Ishikawa (cell line): Measurements from ENCODE around the gene CAMK2D.

Source experiments
- CEBPB ChIP-seq: IDR thresholded peaks from 2 replicates; pipeline ENCODE4 v1.6.1; 2012
- CREB1 ChIP-seq: IDR thresholded peaks from 2 replicates; pipeline ENCODE4 v1.6.1; 2012; ENCODE audit warnings: low read depth
- EGR1 ChIP-seq: IDR thresholded peaks from 2 replicates; pipeline ENCODE4 v1.6.1; 2012
- EP300 ChIP-seq: IDR thresholded peaks from 2 replicates; pipeline ENCODE4 v1.6.1; 2012; ENCODE audit warnings: borderline replicate concordance
- FOXM1 ChIP-seq: IDR thresholded peaks from 2 replicates; pipeline ENCODE4 v1.6.1; 2012; ENCODE audit warnings: low read depth, borderline replicate concordance
- NFIC ChIP-seq: IDR thresholded peaks from 2 replicates; pipeline ENCODE4 v1.6.1; 2012
- RAD21 ChIP-seq: IDR thresholded peaks from 2 replicates; pipeline ENCODE4 v1.6.1; 2012; ENCODE audit warnings: low read depth
- TAF1 ChIP-seq: IDR thresholded peaks from 2 replicates; pipeline ENCODE4 v1.6.1; 2012; ENCODE audit warnings: low read depth, mild to moderate bottlenecking
- TCF12 ChIP-seq: IDR thresholded peaks from 2 replicates; pipeline ENCODE4 v1.6.1; 2012; ENCODE audit warnings: low read depth
- TEAD4 ChIP-seq: IDR thresholded peaks from 2 replicates; pipeline ENCODE4 v1.6.1; 2012
- YY1 ChIP-seq: IDR thresholded peaks from 2 replicates; pipeline ENCODE4 v1.6.1; 2012; ENCODE audit warnings: low read depth
- ZBTB7A ChIP-seq: IDR thresholded peaks from 2 replicates; pipeline ENCODE4 v1.6.1; 2012; ENCODE audit warnings: low read depth
- TF ChIP-seq, protein P1 (sequence below): IDR thresholded peaks from 2 replicates; pipeline ENCODE4 v1.6.1; 2012
- TF ChIP-seq, protein P2 (sequence below): IDR thresholded peaks from 2 replicates; pipeline ENCODE4 v1.6.1; 2012; ENCODE audit warnings: low read depth, mild to moderate bottlenecking
- TF ChIP-seq, protein P3 (sequence below): IDR thresholded peaks from 2 replicates; pipeline ENCODE4 v1.6.1; 2012

The CAMK2D gene

DNA sequence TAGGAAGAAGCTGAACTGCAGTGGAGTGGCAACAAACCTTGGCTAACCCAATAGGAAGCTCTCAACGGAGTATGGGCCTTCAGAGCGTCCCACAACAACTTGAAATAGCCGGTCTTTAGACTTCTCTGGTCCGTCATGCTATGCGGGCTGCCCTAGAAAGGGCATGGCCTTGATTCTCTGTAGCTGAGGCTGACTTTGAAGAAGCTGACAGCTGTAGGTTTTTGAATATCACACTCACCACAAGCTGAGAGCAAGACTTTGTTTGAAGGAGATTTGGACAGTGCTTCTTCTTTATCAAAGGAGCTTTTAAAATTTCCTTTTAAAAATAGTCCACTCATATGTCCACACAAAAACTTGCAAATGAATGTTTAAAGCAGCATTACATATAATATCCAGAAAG, 322.9 kb downstream of the CAMK2D start:
- TF ChIP-seq CEBPB (no peak), NFIC (no peak), EGR1 (no peak), RAD21 (no peak), CREB1 (no peak), EP300 (no peak)
- TF ChIP-seq, protein P1, sequence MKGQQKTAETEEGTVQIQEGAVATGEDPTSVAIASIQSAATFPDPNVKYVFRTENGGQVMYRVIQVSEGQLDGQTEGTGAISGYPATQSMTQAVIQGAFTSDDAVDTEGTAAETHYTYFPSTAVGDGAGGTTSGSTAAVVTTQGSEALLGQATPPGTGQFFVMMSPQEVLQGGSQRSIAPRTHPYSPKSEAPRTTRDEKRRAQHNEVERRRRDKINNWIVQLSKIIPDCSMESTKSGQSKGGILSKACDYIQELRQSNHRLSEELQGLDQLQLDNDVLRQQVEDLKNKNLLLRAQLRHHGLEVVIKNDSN, result no peak
- TF ChIP-seq, protein P2, sequence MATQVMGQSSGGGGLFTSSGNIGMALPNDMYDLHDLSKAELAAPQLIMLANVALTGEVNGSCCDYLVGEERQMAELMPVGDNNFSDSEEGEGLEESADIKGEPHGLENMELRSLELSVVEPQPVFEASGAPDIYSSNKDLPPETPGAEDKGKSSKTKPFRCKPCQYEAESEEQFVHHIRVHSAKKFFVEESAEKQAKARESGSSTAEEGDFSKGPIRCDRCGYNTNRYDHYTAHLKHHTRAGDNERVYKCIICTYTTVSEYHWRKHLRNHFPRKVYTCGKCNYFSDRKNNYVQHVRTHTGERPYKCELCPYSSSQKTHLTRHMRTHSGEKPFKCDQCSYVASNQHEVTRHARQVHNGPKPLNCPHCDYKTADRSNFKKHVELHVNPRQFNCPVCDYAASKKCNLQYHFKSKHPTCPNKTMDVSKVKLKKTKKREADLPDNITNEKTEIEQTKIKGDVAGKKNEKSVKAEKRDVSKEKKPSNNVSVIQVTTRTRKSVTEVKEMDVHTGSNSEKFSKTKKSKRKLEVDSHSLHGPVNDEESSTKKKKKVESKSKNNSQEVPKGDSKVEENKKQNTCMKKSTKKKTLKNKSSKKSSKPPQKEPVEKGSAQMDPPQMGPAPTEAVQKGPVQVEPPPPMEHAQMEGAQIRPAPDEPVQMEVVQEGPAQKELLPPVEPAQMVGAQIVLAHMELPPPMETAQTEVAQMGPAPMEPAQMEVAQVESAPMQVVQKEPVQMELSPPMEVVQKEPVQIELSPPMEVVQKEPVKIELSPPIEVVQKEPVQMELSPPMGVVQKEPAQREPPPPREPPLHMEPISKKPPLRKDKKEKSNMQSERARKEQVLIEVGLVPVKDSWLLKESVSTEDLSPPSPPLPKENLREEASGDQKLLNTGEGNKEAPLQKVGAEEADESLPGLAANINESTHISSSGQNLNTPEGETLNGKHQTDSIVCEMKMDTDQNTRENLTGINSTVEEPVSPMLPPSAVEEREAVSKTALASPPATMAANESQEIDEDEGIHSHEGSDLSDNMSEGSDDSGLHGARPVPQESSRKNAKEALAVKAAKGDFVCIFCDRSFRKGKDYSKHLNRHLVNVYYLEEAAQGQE, result no peak

DNA sequence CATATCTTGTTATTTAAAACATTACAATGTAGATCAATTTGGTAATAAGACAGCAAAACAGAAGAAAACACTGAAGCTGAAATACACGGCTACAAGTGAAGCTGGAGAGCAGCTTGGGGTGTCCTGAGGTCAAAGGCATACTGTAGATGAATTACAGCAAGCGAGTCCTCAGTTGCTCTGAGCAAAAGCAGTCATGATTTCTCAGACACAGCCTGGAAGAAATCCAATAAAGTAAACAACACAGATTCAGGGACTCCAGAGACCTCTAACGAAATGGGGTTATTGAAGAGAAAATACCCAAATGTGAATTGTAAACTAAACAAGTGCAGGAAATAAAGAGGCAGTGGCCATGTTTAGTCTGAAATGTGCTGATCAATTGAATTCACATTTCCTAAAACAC, 324.4 kb downstream of the CAMK2D start:
- TF ChIP-seq YY1 (no peak), CEBPB (no peak), CREB1 (no peak), TAF1 (no peak), TCF12 (no peak), NFIC (no peak), FOXM1 (no peak), EGR1 (no peak), ZBTB7A (no peak), EP300 (no peak), RAD21 (no peak), TEAD4 (no peak)
- TF ChIP-seq, protein P1, result no peak
- TF ChIP-seq, protein P3, sequence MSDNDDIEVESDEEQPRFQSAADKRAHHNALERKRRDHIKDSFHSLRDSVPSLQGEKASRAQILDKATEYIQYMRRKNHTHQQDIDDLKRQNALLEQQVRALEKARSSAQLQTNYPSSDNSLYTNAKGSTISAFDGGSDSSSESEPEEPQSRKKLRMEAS, result no peak
- TF ChIP-seq, protein P2, result no peak

DNA sequence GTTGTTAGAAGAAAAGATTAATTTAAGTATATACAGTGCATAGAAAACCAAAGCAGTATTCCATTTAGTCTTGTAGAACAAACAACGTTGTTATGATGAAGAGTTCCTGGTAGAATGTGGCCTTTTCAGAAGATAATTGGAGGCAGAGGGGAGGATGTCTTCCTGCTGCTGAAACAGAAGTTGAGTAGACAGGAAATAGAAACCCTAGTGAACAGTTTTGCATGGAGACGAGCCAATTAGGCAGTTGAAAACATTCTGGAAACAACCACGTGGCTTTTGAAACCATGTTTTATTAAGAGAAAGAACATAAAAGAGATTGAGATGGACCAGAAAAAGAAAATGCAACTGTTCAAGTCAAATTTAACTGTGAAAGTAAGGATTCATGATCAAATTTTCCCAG, 325.2 kb downstream of the CAMK2D start:
- TF ChIP-seq CREB1, result no peak
- TF ChIP-seq EGR1, result no peak
- TF ChIP-seq TAF1, result no peak
- TF ChIP-seq TEAD4, result no peak
- TF ChIP-seq TCF12, result no peak
- TF ChIP-seq, protein P2, result no peak
- TF ChIP-seq, protein P3, result no peak
- no peak for TF ChIP-seq EP300
- no peak for TF ChIP-seq CEBPB
- no peak for TF ChIP-seq RAD21
- TF ChIP-seq, protein P1, result no peak
- TF ChIP-seq ZBTB7A, result no peak
- no peak for TF ChIP-seq NFIC
- TF ChIP-seq FOXM1, result no peak
- TF ChIP-seq YY1, result no peak

DNA sequence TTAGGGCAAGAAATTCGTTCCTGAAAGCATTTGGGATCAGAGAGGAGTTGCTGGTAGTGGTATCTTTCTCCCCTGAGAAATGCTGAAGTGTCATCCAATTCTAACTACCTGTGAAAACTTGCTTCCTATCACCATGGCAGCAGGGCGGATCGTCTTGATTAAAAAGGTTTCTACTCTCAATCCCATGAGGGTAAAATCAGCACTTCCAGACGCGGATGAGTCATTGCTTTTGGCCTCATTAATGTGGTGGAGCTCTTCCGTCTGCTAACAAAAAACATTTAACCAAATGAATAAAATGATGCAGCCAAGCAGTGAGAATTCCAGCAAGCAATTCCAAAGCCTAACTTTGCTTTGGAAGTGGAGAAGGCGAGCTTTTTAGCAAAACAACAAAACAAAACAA, 325.6 kb downstream of the CAMK2D start:
- TF ChIP-seq, protein P1, result no peak
- no peak for TF ChIP-seq ZBTB7A
- no peak for TF ChIP-seq YY1
- TF ChIP-seq CREB1, result no peak
- no peak for TF ChIP-seq TAF1
- TF ChIP-seq RAD21, result no peak
- no peak for TF ChIP-seq FOXM1
- TF ChIP-seq CEBPB, result no peak
- no peak for TF ChIP-seq TCF12
- no peak for TF ChIP-seq TEAD4
